B cell (primary cell): ENCODE data around the gene HAGH. TPM values are rescaled to one million over a fixed set of nuclear protein-coding genes. Genes with fewer than 3 reads are reported as not detected.

Experiments
- ATAC-seq: fragments of 200-7000 bp; cut with Tn5 transposase; one replicate; pipeline ENCODE4 v1.10.0; 2021; ENCODE audit warnings: low read depth, mild to moderate bottlenecking, moderate number of reproducible peaks, moderate library complexity
- CTCF ChIA-PET: fragments of 350-600 bp; sonication (Branson Sonifier 250); formaldehyde crosslinking; loops from one replicate; lab custom pipeline; 2021; ENCODE audit warnings: antibody characterized with exemption, inconsistent platforms; lab: Charles Lee
- POLR2A ChIA-PET: fragments of 350-600 bp; sonication (Branson Sonifier 250); formaldehyde crosslinking; loops from one replicate; lab custom pipeline; 2021; ENCODE audit warnings: antibody characterized with exemption; lab: Charles Lee
- DNase-seq: peaks from one replicate; pipeline ENCODE4 v3.0.0; 2013
- H2AFZ ChIP-seq: 2 replicates; pipeline ENCODE4 v1.6.1; 2012; ENCODE audit warnings: mild to moderate bottlenecking, low read depth, low read length; ENCODE audit not compliant: insufficient read depth, poor library complexity, severe bottlenecking
- H3K27ac ChIP-seq, 2 donors: 1 replicate in 1 of 2; 2 replicates in 1 of 2; pipeline ENCODE4 v1.5.1; 2012 to 2013; ENCODE audit warnings: low read length in 2 of 2, mild to moderate bottlenecking in 2 of 2, moderate library complexity in 1 of 2
- H3K27me3 ChIP-seq, 4 experiments: fragments of 200-600 bp in 1 of 4; sonication (generic) in 1 of 4; replicated peaks in 1 of 4; 1 replicate in 2 of 4; 2 replicates in 2 of 4; pipeline versions ENCODE4 v1.6.1 to v1.7.0; 2013 to 2016; ENCODE audit warnings: low read length in 3 of 4, mild to moderate bottlenecking in 2 of 4, mixed read lengths in 1 of 4, moderate library complexity in 1 of 4; ENCODE audit not compliant: insufficient read depth in 4 of 4, control insufficient read depth in 3 of 4; ENCODE audit errors: control extremely low read depth in 1 of 4
- H3K36me3 ChIP-seq, 2 experiments: replicated peaks in 1 of 2; 1 replicate in 1 of 2; 2 replicates in 1 of 2; pipeline versions ENCODE4 v1.6.1 to v1.7.1; 2013; ENCODE audit warnings: low read length in 1 of 2; ENCODE audit not compliant: insufficient read depth in 2 of 2, control insufficient read depth in 1 of 2; ENCODE audit errors: control extremely low read depth in 1 of 2, extremely low read depth in 1 of 2
- H3K4me1 ChIP-seq, 2 donors: fragments of 200-600 bp in 1 of 2; sonication (generic) in 1 of 2; 1 replicate in 1 of 2; 2 replicates in 1 of 2; pipeline versions ENCODE4 v1.5.1 to v1.6.1; 2013 to 2017; ENCODE audit warnings: low read length in 2 of 2; ENCODE audit not compliant: control insufficient read depth in 2 of 2, insufficient read depth in 2 of 2
- H3K4me2 ChIP-seq: replicated peaks from 2 replicates; pipeline ENCODE3; 2012; ENCODE audit warnings: mild to moderate bottlenecking, low read depth, low read length; ENCODE audit not compliant: poor library complexity, severe bottlenecking
- H3K4me3 ChIP-seq, 5 experiments: fragments of 200-600 bp in 1 of 5; sonication (generic) in 1 of 5; 1 replicate in 3 of 5; 2 replicates in 2 of 5; pipeline versions ENCODE4 v1.5.1 to v1.7.0; 2011 to 2016; ENCODE audit warnings: low read length in 4 of 5, mild to moderate bottlenecking in 4 of 5, low read depth in 2 of 5, control low read depth in 1 of 5, moderate library complexity in 1 of 5; ENCODE audit not compliant: insufficient read depth in 1 of 5; ENCODE audit errors: control extremely low read depth in 1 of 5, extremely low read depth in 1 of 5
- H3K79me2 ChIP-seq: fragments of 200-600 bp; sonication (generic); one replicate; pipeline ENCODE4 v1.6.0; 2016; ENCODE audit warnings: low read length; ENCODE audit not compliant: control insufficient read depth, insufficient read depth
- H3K9ac ChIP-seq: fragments of 200-600 bp; sonication (generic); 2 replicates; pipeline ENCODE4 v1.6.1; 2017; ENCODE audit warnings: mild to moderate bottlenecking, low read length, moderate library complexity
- H3K9me3 ChIP-seq, 3 donors: one replicate each; pipeline versions ENCODE4 v1.6.1 to v1.7.1; 2013; ENCODE audit warnings: low read length in 2 of 3; ENCODE audit not compliant: control insufficient read depth in 2 of 3, insufficient read depth in 1 of 3; ENCODE audit errors: control extremely low read depth in 1 of 3
- H4K20me1 ChIP-seq: 2 replicates; pipeline ENCODE4 v1.6.0; 2012; ENCODE audit warnings: mild to moderate bottlenecking, low read length; ENCODE audit not compliant: insufficient read depth, control insufficient read depth, poor library complexity, severe bottlenecking
- H3K27ac Mint-ChIP-seq: one replicate; pipeline ENCODE4 v1.8.0; 2021; ENCODE audit warnings: mixed read lengths
- H3K27me3 Mint-ChIP-seq: one replicate; pipeline ENCODE4 v1.8.0; 2021; ENCODE audit warnings: mixed read lengths
- H3K4me1 Mint-ChIP-seq: one replicate; pipeline ENCODE4 v1.8.0; 2021; ENCODE audit warnings: mixed read lengths
- H3K4me3 Mint-ChIP-seq: one replicate; pipeline ENCODE4 v1.8.0; 2021; ENCODE audit warnings: mixed read lengths
- H3K9me3 Mint-ChIP-seq: one replicate; pipeline ENCODE4 v1.8.0; 2022; ENCODE audit warnings: mixed read lengths; ENCODE audit not compliant: insufficient read depth
- EZH2 ChIP-seq: IDR thresholded peaks from 2 replicates; pipeline ENCODE4 v1.6.1; 2012; ENCODE audit warnings: borderline replicate concordance, low read depth, mild to moderate bottlenecking, moderate library complexity, low read length; ENCODE audit not compliant: insufficient read depth, poor library complexity, severe bottlenecking
- WGBS: methylation state at CpG from one replicate; pipeline ENCODE4 v1.1.5; 2013; ENCODE audit warnings: missing lambda C conversion rate; ENCODE audit not compliant: insufficient coverage; 5-methylcytosine and 5-hydroxymethylcytosine counted together
- intact Hi-C: fragments of 100-400 bp; cut with micrococcal nuclease; formaldehyde crosslinking; loops from one replicate; pipeline ENCODE4 v1.10.0; 2022
- polyA plus RNA-seq: library from polyadenylated mRNA; depleted of rRNA; stranded (reverse); fragments of >200 nt; gene quantifications from 2 replicates; pipeline ENCODE4 v1.2.3, GENCODE V29; 2012
- total RNA-seq, 2 donors: library from RNA; stranded (reverse); fragments of 120-200 nt in 1 of 2; gene quantifications; 1 replicate in 1 of 2; 2 replicates in 1 of 2; pipeline versions ENCODE4 v1.2.3 to v1.2.4, GENCODE V29; 2013 to 2022
- TF ChIP-seq, protein P1 (sequence below): fragments of 200-600 bp; IDR thresholded peaks from one replicate; pipeline ENCODE4 v1.8.0; 2022; ENCODE audit warnings: antibody characterized with exemption, mild to moderate bottlenecking

HAGH gene
- total and polyA plus RNA-seq, 2 donors (not counting 1 experiment from before 2014, with no cell fraction given): 50.6 to 74.2 TPM

DNA sequence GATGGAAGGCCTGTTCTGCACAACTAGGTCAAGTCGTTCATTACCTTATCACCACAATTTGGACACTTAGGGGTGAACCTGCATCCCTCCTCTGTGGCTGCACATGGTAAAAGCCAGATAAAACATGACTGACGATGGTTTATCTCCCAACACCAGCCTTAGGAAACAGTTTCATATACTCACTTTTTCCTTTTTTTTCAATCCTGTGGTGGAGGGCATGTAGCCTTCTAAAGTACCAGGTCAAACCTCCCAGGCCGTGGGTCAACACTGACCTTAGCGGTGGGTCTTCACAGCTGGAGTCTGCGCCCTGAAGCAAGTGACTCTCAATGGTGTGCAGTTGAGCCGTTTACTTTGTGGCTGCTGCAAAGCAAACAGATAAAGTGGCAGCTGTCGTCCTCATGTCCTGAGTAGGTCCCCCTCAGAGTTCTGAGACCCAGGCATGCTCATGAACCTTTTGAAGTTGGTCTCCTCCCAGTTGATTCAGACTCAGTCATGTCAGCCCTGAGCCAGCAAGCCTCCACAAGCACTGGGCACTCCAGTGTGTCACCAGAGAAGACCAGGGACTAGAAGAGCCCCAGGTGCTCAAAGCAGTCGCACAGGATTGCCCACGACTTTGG lies 6.3 kb upstream of the HAGH start:
- Histone ChIP-seq H3K4me2 (no peak overlapping the region), H2AFZ (no peak overlapping the region), H4K20me1 (no peaks in the 10 kb centered on the region), H3K4me3 (no peak overlapping the region), H3K4me1 (peaks cover 8 to 11% of the 10 kb centered on the region in 2 donors), H3K9me3 (no peaks in the 10 kb centered on the region), H3K79me2 (peaks cover 4% of the 10 kb centered on the region), H3K27ac (no peak overlapping the region), H3K27me3 (no peaks in the 10 kb centered on the region), H3K9ac (no peak overlapping the region), H3K36me3 (peaks cover 0 to 4% of the 10 kb centered on the region in 2 experiments)
- H3K27me3 Mint-ChIP-seq: no peaks in the 10 kb centered on the region
- POLR2A ChIA-PET: no interaction called here
- TF ChIP-seq, protein P1, sequence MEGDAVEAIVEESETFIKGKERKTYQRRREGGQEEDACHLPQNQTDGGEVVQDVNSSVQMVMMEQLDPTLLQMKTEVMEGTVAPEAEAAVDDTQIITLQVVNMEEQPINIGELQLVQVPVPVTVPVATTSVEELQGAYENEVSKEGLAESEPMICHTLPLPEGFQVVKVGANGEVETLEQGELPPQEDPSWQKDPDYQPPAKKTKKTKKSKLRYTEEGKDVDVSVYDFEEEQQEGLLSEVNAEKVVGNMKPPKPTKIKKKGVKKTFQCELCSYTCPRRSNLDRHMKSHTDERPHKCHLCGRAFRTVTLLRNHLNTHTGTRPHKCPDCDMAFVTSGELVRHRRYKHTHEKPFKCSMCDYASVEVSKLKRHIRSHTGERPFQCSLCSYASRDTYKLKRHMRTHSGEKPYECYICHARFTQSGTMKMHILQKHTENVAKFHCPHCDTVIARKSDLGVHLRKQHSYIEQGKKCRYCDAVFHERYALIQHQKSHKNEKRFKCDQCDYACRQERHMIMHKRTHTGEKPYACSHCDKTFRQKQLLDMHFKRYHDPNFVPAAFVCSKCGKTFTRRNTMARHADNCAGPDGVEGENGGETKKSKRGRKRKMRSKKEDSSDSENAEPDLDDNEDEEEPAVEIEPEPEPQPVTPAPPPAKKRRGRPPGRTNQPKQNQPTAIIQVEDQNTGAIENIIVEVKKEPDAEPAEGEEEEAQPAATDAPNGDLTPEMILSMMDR: no peak
- no peak for TF ChIP-seq EZH2
- H3K27ac Mint-ChIP-seq: no peak overlapping the region
- CTCF ChIA-PET: no interaction called here
- H3K9me3 Mint-ChIP-seq: no peaks in the 10 kb centered on the region
- DNase-seq (no peak), ATAC-seq (no peak)
- intact Hi-C loops: no loop called here
- H3K4me1 Mint-ChIP-seq: peaks cover 17% of the 10 kb centered on the region
- no peak overlapping the region for H3K4me3 Mint-ChIP-seq
- 81% methylated on average over 7 of the region's 9 CpGs for WGBS

- no peaks in the 10 kb centered on the region for H3K9me3 Mint-ChIP-seq
- 90% methylated on average over 13 of the region's 19 CpGs for WGBS
Measured at GRCh38 chr16:1831186-1832075, 4.8 kb upstream of the HAGH start.

More at GRCh38 chr16:1831186-1832075, 4.8 kb upstream of the HAGH start:
- H3K79me2 ChIP-seq: peaks cover 14% of the 10 kb centered on the region
- Mint-ChIP-seq H3K4me3 (no peak overlapping the region), H3K27ac (no peak overlapping the region), H3K27me3 (no peaks in the 10 kb centered on the region), H3K4me1 (peaks cover 27% of the 10 kb centered on the region)
- intact Hi-C loops: no loop called here
- no peaks in the 10 kb centered on the region for H3K9me3 ChIP-seq
- ChIA-PET POLR2A (no interaction called here), CTCF (no interaction called here)
- no peak overlapping the region for H3K27ac ChIP-seq
- H3K27me3 ChIP-seq: no peaks in the 10 kb centered on the region
- ATAC-seq: no peak
- no peak overlapping the region for H2AFZ ChIP-seq
- no peak overlapping the region for H3K4me2 ChIP-seq
- peaks cover 0 to 4% of the 10 kb centered on the region in 2 experiments for H3K36me3 ChIP-seq
- DNase-seq: no peak
- no peaks in the 10 kb centered on the region for H4K20me1 ChIP-seq
- H3K9ac ChIP-seq: no peak overlapping the region
- H3K4me1 ChIP-seq: peaks cover 15 to 17% of the 10 kb centered on the region in 2 donors
- no peak overlapping the region for H3K4me3 ChIP-seq
- TF ChIP-seq, protein P1: no peak
- no peak for TF ChIP-seq EZH2
